Lower leg skin (tissue), 4 donors: ENCODE data around the gene DCLK2. TPM values are rescaled to one million over a fixed set of nuclear protein-coding genes. Genes with fewer than 3 reads are reported as not detected.

Experiments
- DNase-seq, 2 donors: peaks; one replicate each; pipeline ENCODE4 v3.0.0-alpha.2; 2019; ENCODE audit warnings: low spot score in 2 of 2
- H3K4me3 ChIP-seq: fragments of 200-600 bp; sonication (generic); 2 replicates; pipeline ENCODE4 v1.5.1; 2017; ENCODE audit warnings: mild to moderate bottlenecking, low read depth; ENCODE audit not compliant: poor library complexity, severe bottlenecking
- CTCF ChIP-seq, 3 donors: fragments of 450-650 bp; IDR thresholded peaks; one replicate each; pipeline ENCODE4 v1.5.1; 2016; ENCODE audit warnings: antibody characterized with exemption in 3 of 3, mild to moderate bottlenecking in 3 of 3, moderate library complexity in 2 of 3
- POLR2A ChIP-seq, 2 donors: fragments of 450-650 bp; IDR thresholded peaks; one replicate each; pipeline ENCODE4 v1.6.1; 2016 to 2017; ENCODE audit warnings: antibody characterized with exemption in 2 of 2, mild to moderate bottlenecking in 1 of 2, moderate library complexity in 1 of 2
- WGBS, 2 donors: methylation state at CpG; one replicate each; pipeline ENCODE4 v1.1.5; 2018; 5-methylcytosine and 5-hydroxymethylcytosine counted together
- intact Hi-C: fragments of 100-400 bp; cut with DNase I; formaldehyde crosslinking; loops from one replicate; pipeline ENCODE4 v1.15.0; 2023; ENCODE audit warnings: low total_unique reads
- total RNA-seq, 4 donors: library from RNA; depleted of rRNA; stranded (reverse); fragments of >200 nt; gene quantifications; one replicate each; pipeline ENCODE4 v1.1.0, GENCODE V29; 2016

The DCLK2 gene
- total RNA-seq, 4 donors from 2014 or later: 0.59 to 2.3 (median 1.5) TPM

GRCh38 chr4:150217808-150218207 is 139.6 kb downstream of the DCLK2 start:
- DNase-seq: no peak
- no peak overlapping the region for H3K4me3 ChIP-seq
- intact Hi-C loops: no loop called here
- WGBS, 2 donors: 72 to 84% methylated on average over 8 of the region's 8 CpGs
- TF ChIP-seq POLR2A (IDR thresholded peaks at IDR 0.05): no peak
- no peak for TF ChIP-seq CTCF (IDR thresholded peaks at IDR 0.05)

- intact Hi-C loops: no loop called here
- H3K4me3 ChIP-seq: no peak overlapping the region
- WGBS, 2 donors: 94 to 95% methylated on average over 2 of the region's 2 CpGs
- TF ChIP-seq POLR2A (IDR thresholded peaks at IDR 0.05): no peak
- TF ChIP-seq CTCF (IDR thresholded peaks at IDR 0.05): no peak
- no peak for DNase-seq
Observed at GRCh38 chr4:150218447-150218846, 140.2 kb downstream of the DCLK2 start.

- TF ChIP-seq POLR2A (IDR thresholded peaks at IDR 0.05): no peak
- no peak for TF ChIP-seq CTCF (IDR thresholded peaks at IDR 0.05)
- no peak overlapping the region for H3K4me3 ChIP-seq
- 61 to 63% methylated on average over 4 of the region's 4 CpGs for WGBS, 2 donors
- DNase-seq: no peak
- intact Hi-C loops: no loop called here
Observed at GRCh38 chr4:150219841-150220240, 141.6 kb downstream of the DCLK2 start.

GRCh38 chr4:150224896-150225591 is 146.8 kb downstream of the DCLK2 start:
- no peak for DNase-seq
- H3K4me3 ChIP-seq: no peak overlapping the region
- no peak for TF ChIP-seq POLR2A (IDR thresholded peaks at IDR 0.05)
- no peak for TF ChIP-seq CTCF (IDR thresholded peaks at IDR 0.05)
- intact Hi-C loops: no loop called here
- 58 to 73% methylated on average over 6 of the region's 6 CpGs for WGBS, 2 donors

GRCh38 chr4:150229520-150229919 is 151.3 kb downstream of the DCLK2 start:
- no peak for TF ChIP-seq CTCF (IDR thresholded peaks at IDR 0.05)
- TF ChIP-seq POLR2A (IDR thresholded peaks at IDR 0.05): no peak
- intact Hi-C loops: no loop called here
- 30 to 41% methylated on average over 1 of the region's 1 CpG for WGBS, 2 donors
- no peak overlapping the region for H3K4me3 ChIP-seq
- DNase-seq: no peak

GRCh38 chr4:150230561-150230960 is 152.3 kb downstream of the DCLK2 start:
- TF ChIP-seq POLR2A (IDR thresholded peaks at IDR 0.05): no peak
- no peak for TF ChIP-seq CTCF (IDR thresholded peaks at IDR 0.05)
- no peak for DNase-seq
- intact Hi-C loops: no loop called here
- 76 to 88% methylated on average over 2 of the region's 2 CpGs for WGBS, 2 donors
- no peak overlapping the region for H3K4me3 ChIP-seq
